ENCODE measurements around the gene KLK1. TPM values are rescaled to one million over a fixed set of nuclear protein-coding genes. Genes with fewer than 3 reads are reported as not detected.

KLK1 gene
- total RNA-seq, 1 experiment from 2014 or later: not detected

DNA sequence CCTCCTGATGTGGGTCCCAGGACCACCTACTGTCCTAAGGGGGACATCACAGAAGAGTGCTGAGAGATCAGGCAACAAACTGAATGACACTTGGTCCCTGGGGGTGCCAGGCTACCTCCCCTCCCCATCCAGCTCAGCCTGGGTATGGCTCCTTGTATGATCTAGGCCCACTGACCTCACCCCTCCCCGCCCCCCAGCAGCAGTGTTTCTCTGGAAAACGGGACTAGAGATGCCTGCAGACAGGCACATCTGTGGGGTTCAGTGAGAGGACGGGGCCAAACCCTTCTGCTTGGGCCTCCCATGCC lies 24.1 kb downstream of the KLK1 start:
- peaks cover 50% of the 10 kb centered on the region for H3K79me2 ChIP-seq (ENCODE audit: low read depth)
- no peak overlapping the region for H2AFZ ChIP-seq
- no peak overlapping the region for H3K27ac ChIP-seq
- H3K9me2 ChIP-seq (ENCODE audit: insufficient read depth): no peaks in the 10 kb centered on the region
- H4K20me1 ChIP-seq (ENCODE audit: insufficient read depth): peaks cover 82% of the 10 kb centered on the region
- H3F3A ChIP-seq (ENCODE audit: insufficient read depth, low read depth): peaks cover 88% of the 10 kb centered on the region
- H3K4me3 ChIP-seq: no peak overlapping the region
- H3K9me3 ChIP-seq (ENCODE audit: insufficient read depth, low read depth): no peaks in the 10 kb centered on the region
- BruUV-seq (replicated peaks): no TSS peak
- DNase-seq: no peak
- no peak overlapping the region for H3K4me2 ChIP-seq
- intact Hi-C loops (cut with micrococcal nuclease; ENCODE audit: unreplicated experiment): no loop called here
- H3K27me3 ChIP-seq (ENCODE audit: insufficient read depth, low read depth): no peaks in the 10 kb centered on the region
- peaks cover 15% of the 10 kb centered on the region for H3K4me1 ChIP-seq (replicated peaks; ENCODE audit: insufficient read depth)
- peaks cover 43% of the 10 kb centered on the region for H3K36me3 ChIP-seq (ENCODE audit: low read depth)
- ChIA-PET CTCF (no interaction called here), POLR2A (ENCODE audit: unreplicated experiment) (no interaction called here)
- TF ChIP-seq CTCF (conservative IDR thresholded peaks at IDR 0.05) (no peak), EZH2 (IDR thresholded peaks at IDR 0.05; ENCODE audit: low read depth) (no peak)

- no peak for TF ChIP-seq EZH2 (IDR thresholded peaks at IDR 0.05; ENCODE audit: low read depth)
- no peaks in the 10 kb centered on the region for H3K27me3 ChIP-seq (ENCODE audit: insufficient read depth, low read depth)
- ChIA-PET POLR2A (ENCODE audit: unreplicated experiment) (no interaction called here), CTCF (no interaction called here)
- no peaks in the 10 kb centered on the region for H3K9me3 ChIP-seq (ENCODE audit: insufficient read depth, low read depth)
- no peak overlapping the region for H3K4me3 ChIP-seq
- peaks cover 15% of the 10 kb centered on the region for H3K4me1 ChIP-seq (replicated peaks; ENCODE audit: insufficient read depth)
- no peak overlapping the region for H3K4me2 ChIP-seq
- H3K36me3 ChIP-seq (ENCODE audit: low read depth): peaks cover 43% of the 10 kb centered on the region
- no TSS peak for BruUV-seq (replicated peaks)
- H3K79me2 ChIP-seq (ENCODE audit: low read depth): peaks cover 45% of the 10 kb centered on the region
- intact Hi-C loops (cut with micrococcal nuclease; ENCODE audit: unreplicated experiment): no loop called here
- peaks cover 91% of the 10 kb centered on the region for H3F3A ChIP-seq (ENCODE audit: insufficient read depth, low read depth)
- H4K20me1 ChIP-seq (ENCODE audit: insufficient read depth): peaks cover 82% of the 10 kb centered on the region
- no peak overlapping the region for H2AFZ ChIP-seq
- DNase-seq: no peak
- H3K27ac ChIP-seq: no peak overlapping the region
- H3K9me2 ChIP-seq (ENCODE audit: insufficient read depth): no peaks in the 10 kb centered on the region
Observed at GRCh38 chr19:50798659-50799546, 24.7 kb downstream of the KLK1 start.

- ChIA-PET CTCF (no interaction called here), POLR2A (ENCODE audit: unreplicated experiment) (no interaction called here)
- no TSS peak for BruUV-seq (replicated peaks)
Observed at GRCh38 chr19:50797781-50798658, 25.6 kb downstream of the KLK1 start.

More at GRCh38 chr19:50797781-50798658, 25.6 kb downstream of the KLK1 start:
- H3K9me3 ChIP-seq (ENCODE audit: insufficient read depth, low read depth): no peaks in the 10 kb centered on the region
- no peaks in the 10 kb centered on the region for H3K9me2 ChIP-seq (ENCODE audit: insufficient read depth)
- intact Hi-C loops (cut with micrococcal nuclease; ENCODE audit: unreplicated experiment): no loop called here
- no peak for DNase-seq
- H2AFZ ChIP-seq: no peak overlapping the region
- no peak overlapping the region for H3K27ac ChIP-seq
- H4K20me1 ChIP-seq (ENCODE audit: insufficient read depth): peaks cover 77% of the 10 kb centered on the region
- H3K4me3 ChIP-seq: no peak overlapping the region
- H3K4me2 ChIP-seq: no peak overlapping the region
- peaks cover 96% of the 10 kb centered on the region for H3F3A ChIP-seq (ENCODE audit: insufficient read depth, low read depth)
- H3K36me3 ChIP-seq (ENCODE audit: low read depth): peaks cover 42% of the 10 kb centered on the region
- peaks cover 13% of the 10 kb centered on the region for H3K4me1 ChIP-seq (replicated peaks; ENCODE audit: insufficient read depth)
- TF ChIP-seq CTCF (conservative IDR thresholded peaks at IDR 0.05): no peak
- no peak for TF ChIP-seq EZH2 (IDR thresholded peaks at IDR 0.05; ENCODE audit: low read depth)
- peaks cover 36% of the 10 kb centered on the region for H3K79me2 ChIP-seq (ENCODE audit: low read depth)
- H3K27me3 ChIP-seq (ENCODE audit: insufficient read depth, low read depth): no peaks in the 10 kb centered on the region
